ENCODE measurements around the gene CCDC169. TPM values are rescaled to one million over a fixed set of nuclear protein-coding genes. Genes with fewer than 3 reads are reported as not detected.

CCDC169 gene
- total RNA-seq, 2 donors from 2014 or later: not detected

- Mint-ChIP-seq H3K4me3 (no peak overlapping the region), H3K9me3 (peaks cover 12% of the 10 kb centered on the region), H3K4me1 (ENCODE audit: low read depth in 2 of 2) (no peaks in the 10 kb centered on the region), H3K36me3 (no peaks in the 10 kb centered on the region), H3K27ac (no peak overlapping the region), H3K27me3 (peaks cover 0 to 11% of the 10 kb centered on the region in 2 donors)
- ATAC-seq: no peak
- no peak for DNase-seq (ENCODE audit: low spot score)
These were observed 52.6 kb downstream of the CCDC169 start for GRCh38 chr13:36244990-36245389.

GRCh38 chr13:36244073-36244472 lies 53.5 kb downstream of the CCDC169 start:
- DNase-seq (ENCODE audit: low spot score) (no peak), ATAC-seq (no peak)
- H3K27ac Mint-ChIP-seq: no peak overlapping the region
- no peaks in the 10 kb centered on the region for H3K4me1 Mint-ChIP-seq (ENCODE audit: low read depth in 2 of 2)
- peaks cover 0 to 2% of the 10 kb centered on the region in 2 donors for H3K27me3 Mint-ChIP-seq
- no peak overlapping the region for H3K4me3 Mint-ChIP-seq
- H3K9me3 Mint-ChIP-seq: peaks cover 8% of the 10 kb centered on the region
- H3K36me3 Mint-ChIP-seq: no peaks in the 10 kb centered on the region

- H3K36me3 Mint-ChIP-seq: no peaks in the 10 kb centered on the region
- DNase-seq (ENCODE audit: low spot score): no peak
- no peak overlapping the region for H3K27ac Mint-ChIP-seq
- H3K4me1 Mint-ChIP-seq (ENCODE audit: low read depth in 2 of 2): no peaks in the 10 kb centered on the region
- H3K27me3 Mint-ChIP-seq: no peaks in the 10 kb centered on the region
- no peak overlapping the region for H3K4me3 Mint-ChIP-seq
- no peak for ATAC-seq
- H3K9me3 Mint-ChIP-seq: peaks cover 6% of the 10 kb centered on the region
These were observed 54.9 kb downstream of the CCDC169 start for GRCh38 chr13:36242761-36243160.

- ATAC-seq: no peak
- Mint-ChIP-seq H3K27ac (no peak overlapping the region), H3K9me3 (peaks cover 13% of the 10 kb centered on the region), H3K4me3 (no peak overlapping the region), H3K27me3 (no peaks in the 10 kb centered on the region), H3K36me3 (peaks cover 4% of the 10 kb centered on the region), H3K4me1 (ENCODE audit: low read depth in 2 of 2) (no peaks in the 10 kb centered on the region)
- no peak for DNase-seq (ENCODE audit: low spot score)
These were observed 66.4 kb downstream of the CCDC169 start for GRCh38 chr13:36231236-36231635.

- Mint-ChIP-seq H3K36me3 (peaks cover 5% of the 10 kb centered on the region), H3K27me3 (no peaks in the 10 kb centered on the region), H3K27ac (no peak overlapping the region), H3K4me1 (ENCODE audit: low read depth in 2 of 2) (no peaks in the 10 kb centered on the region), H3K9me3 (peaks cover 14% of the 10 kb centered on the region), H3K4me3 (no peak overlapping the region)
- no peak for ATAC-seq
- DNase-seq (ENCODE audit: low spot score): no peak
These were observed 72.9 kb downstream of the CCDC169 start for GRCh38 chr13:36224730-36225129.

GRCh38 chr13:36219883-36220282 lies 77.7 kb downstream of the CCDC169 start:
- Mint-ChIP-seq H3K27me3 (no peaks in the 10 kb centered on the region), H3K4me1 (ENCODE audit: low read depth in 2 of 2) (no peaks in the 10 kb centered on the region), H3K4me3 (no peak overlapping the region), H3K36me3 (peaks cover 5% of the 10 kb centered on the region), H3K27ac (no peak overlapping the region), H3K9me3 (peaks cover 8% of the 10 kb centered on the region)
- DNase-seq (ENCODE audit: low spot score): no peak
- no peak for ATAC-seq

GRCh38 chr13:36217456-36217855 lies 80.2 kb downstream of the CCDC169 start:
- Mint-ChIP-seq H3K36me3 (no peaks in the 10 kb centered on the region), H3K4me1 (ENCODE audit: low read depth in 2 of 2) (no peaks in the 10 kb centered on the region), H3K9me3 (peaks cover 3% of the 10 kb centered on the region), H3K27ac (no peak overlapping the region), H3K27me3 (no peaks in the 10 kb centered on the region), H3K4me3 (no peak overlapping the region)
- no peak for DNase-seq (ENCODE audit: low spot score)
- ATAC-seq: no peak

- ATAC-seq (no peak), DNase-seq (ENCODE audit: low spot score) (no peak)
- Mint-ChIP-seq H3K4me3 (no peak within 1 kb of the TSS), H3K4me1 (ENCODE audit: low read depth in 2 of 2) (no peaks in the 10 kb centered on the region), H3K9me3 (peaks cover 6% of the 10 kb centered on the region), H3K27ac (no peak within 1 kb of the TSS), H3K36me3 (no peaks in the 10 kb centered on the region), H3K27me3 (no peaks in the 10 kb centered on the region)
These were observed 83.3 kb downstream of the CCDC169 start, which contains the start of gene SOHLH2 for GRCh38 chr13:36214163-36214921. Gene SOHLH2 (minus strand): TSS chr13:36214556. CDS start chr13:36214526, 30 bp downstream.

GRCh38 chr13:36212789-36213188 lies 84.8 kb downstream of the CCDC169 start:
- ATAC-seq (no peak), DNase-seq (ENCODE audit: low spot score) (no peak)
- H3K36me3 Mint-ChIP-seq: no peaks in the 10 kb centered on the region
- H3K27me3 Mint-ChIP-seq: no peaks in the 10 kb centered on the region
- no peak overlapping the region for H3K27ac Mint-ChIP-seq
- H3K4me3 Mint-ChIP-seq: no peak overlapping the region
- H3K9me3 Mint-ChIP-seq: peaks cover 6% of the 10 kb centered on the region
- H3K4me1 Mint-ChIP-seq (ENCODE audit: low read depth in 2 of 2): no peaks in the 10 kb centered on the region

- DNase-seq (ENCODE audit: low spot score) (no peak), ATAC-seq (no peak)
- Mint-ChIP-seq H3K4me1 (ENCODE audit: low read depth in 2 of 2) (no peaks in the 10 kb centered on the region), H3K36me3 (no peaks in the 10 kb centered on the region), H3K4me3 (no peak overlapping the region), H3K9me3 (peaks cover 6% of the 10 kb centered on the region), H3K27me3 (no peaks in the 10 kb centered on the region), H3K27ac (no peak overlapping the region)
These were observed 86.0 kb downstream of the CCDC169 start for GRCh38 chr13:36211567-36211966.

- H3K9me3 Mint-ChIP-seq: peaks cover 6% of the 10 kb centered on the region
- H3K36me3 Mint-ChIP-seq: no peaks in the 10 kb centered on the region
- no peak for DNase-seq (ENCODE audit: low spot score)
- H3K4me1 Mint-ChIP-seq (ENCODE audit: low read depth in 2 of 2): no peaks in the 10 kb centered on the region
- no peak for ATAC-seq
- no peaks in the 10 kb centered on the region for H3K27me3 Mint-ChIP-seq
- H3K4me3 Mint-ChIP-seq: no peak overlapping the region
- no peak overlapping the region for H3K27ac Mint-ChIP-seq
These were observed 86.9 kb downstream of the CCDC169 start for GRCh38 chr13:36210738-36211137.

GRCh38 chr13:36207672-36208071 lies 89.9 kb downstream of the CCDC169 start:
- no peaks in the 10 kb centered on the region for H3K36me3 Mint-ChIP-seq
- ATAC-seq (no peak), DNase-seq (ENCODE audit: low spot score) (no peak)
- H3K4me3 Mint-ChIP-seq: no peak overlapping the region
- peaks cover 6% of the 10 kb centered on the region for H3K9me3 Mint-ChIP-seq
- H3K27me3 Mint-ChIP-seq: no peaks in the 10 kb centered on the region
- H3K27ac Mint-ChIP-seq: no peak overlapping the region
- no peaks in the 10 kb centered on the region for H3K4me1 Mint-ChIP-seq (ENCODE audit: low read depth in 2 of 2)

- DNase-seq (ENCODE audit: low spot score) (no peak), ATAC-seq (no peak)
- Mint-ChIP-seq H3K4me3 (no peak overlapping the region), H3K9me3 (peaks cover 14% of the 10 kb centered on the region), H3K36me3 (no peaks in the 10 kb centered on the region), H3K27me3 (no peaks in the 10 kb centered on the region), H3K27ac (no peak overlapping the region), H3K4me1 (ENCODE audit: low read depth in 2 of 2) (no peaks in the 10 kb centered on the region)
These were observed 104.3 kb downstream of the CCDC169 start for GRCh38 chr13:36193151-36193855.

GRCh38 chr13:36192166-36192565 lies 105.4 kb downstream of the CCDC169 start:
- Mint-ChIP-seq H3K9me3 (peaks cover 15% of the 10 kb centered on the region), H3K27ac (no peak overlapping the region), H3K4me3 (no peak overlapping the region), H3K4me1 (ENCODE audit: low read depth in 2 of 2) (no peaks in the 10 kb centered on the region), H3K36me3 (no peaks in the 10 kb centered on the region), H3K27me3 (no peaks in the 10 kb centered on the region)
- ATAC-seq (no peak), DNase-seq (ENCODE audit: low spot score) (no peak)
